T-helper 2 cell treated with Interferon-gamma antibody and Interleukin-4, amounts not matched to agents 100 ng/mL and 5 ng/mL, for 36 hours (primary cell): ENCODE data around the gene RNF103. TPM values are rescaled to one million over a fixed set of nuclear protein-coding genes. Genes with fewer than 3 reads are reported as not detected.
"Not testable (repeated sequence)": the region's sequence is repeated elsewhere in the genome, so short reads cannot be mapped to it uniquely, and the experiment has no call there.

Experiments used
- intact Hi-C: fragments of 100-400 bp; cut with micrococcal nuclease; formaldehyde crosslinking; loops from one replicate; pipeline ENCODE4 v1.15.1; 2023
- total RNA-seq: library from RNA; stranded (reverse); gene quantifications from 2 replicates; pipeline ENCODE4 v1.2.3, GENCODE V29; 2022

Gene RNF103
- total RNA-seq, 1 donor from 2014 or later: 13.7 TPM

- intact Hi-C loops: loop anchor here (5.0 kb wide), 1 partner anchor 137 kb away; no protein-coding TSS in a partner anchor
Observed at GRCh38 chr2:86624267-86624547, 542 bp upstream of the RNF103 start.

DNA sequence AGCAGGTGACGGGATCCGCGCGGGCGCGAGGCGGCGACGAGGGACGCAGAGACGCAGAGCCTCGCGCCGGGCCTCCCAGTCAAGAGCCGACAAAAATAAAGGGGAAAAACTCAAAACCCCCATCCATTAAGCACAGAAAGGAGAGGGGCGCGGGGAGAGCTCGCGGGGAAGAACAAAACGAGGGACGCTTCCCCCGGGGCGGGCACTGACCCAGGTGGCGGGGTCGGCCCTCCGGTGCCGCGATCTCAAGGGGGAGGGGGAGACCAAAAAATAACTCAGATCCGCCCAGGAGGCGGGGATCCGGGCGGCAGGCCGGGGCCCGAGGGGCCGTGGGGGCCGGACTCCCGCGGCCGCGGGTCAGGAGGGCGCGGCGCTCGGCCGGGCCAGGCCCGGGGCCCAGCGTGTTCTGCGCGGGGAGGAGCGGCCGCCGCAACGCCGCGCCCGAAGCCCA is 597 bp downstream of the RNF103 start:
- intact Hi-C loops: loop anchor here (1.0 to 5.0 kb wide), 4 partner anchors 60 to 428 kb away; partner anchors contain the start of genes CHMP3 and IMMT

DNA sequence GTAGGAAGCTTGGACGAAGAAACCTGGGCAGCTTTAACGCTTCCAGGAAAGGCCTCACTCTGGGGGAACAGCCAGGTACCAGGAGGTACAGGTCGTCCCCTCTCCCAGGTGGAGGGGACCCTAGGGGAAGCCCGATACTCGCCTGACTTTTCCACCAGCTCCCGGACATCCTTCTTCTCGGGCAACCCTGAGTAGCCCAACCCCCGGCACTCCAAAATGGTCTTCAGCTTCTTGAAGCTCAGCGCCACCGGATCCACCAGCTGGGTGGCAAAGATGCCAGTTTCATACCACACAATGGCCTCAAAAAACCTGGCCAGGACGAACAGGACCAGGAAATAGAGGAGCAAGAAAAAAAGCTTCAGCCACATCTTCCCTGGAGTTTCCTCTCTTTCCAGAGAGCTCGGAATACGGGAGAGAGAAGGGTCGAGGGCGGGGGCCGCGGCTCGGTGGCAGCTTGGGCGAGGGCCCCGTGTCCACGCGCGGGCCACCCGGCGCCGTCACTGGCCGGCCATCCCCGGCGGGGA is 1.1 kb downstream of the RNF103 start:
- intact Hi-C loops: loop anchor here (1.0 to 5.0 kb wide), 5 partner anchors 35 to 428 kb away; partner anchors contain the start of genes CHMP3 and IMMT

- intact Hi-C loops: loop anchor here (5.0 kb wide), 1 partner anchor 134 kb away; no protein-coding TSS in a partner anchor
Observed at GRCh38 chr2:86621280-86621943, 2.3 kb downstream of the RNF103 start.

GRCh38 chr2:86617738-86618137 is 5.9 kb downstream of the RNF103 start:
- intact Hi-C loops: no loop called here

GRCh38 chr2:86617153-86617552 is 6.5 kb downstream of the RNF103 start:
- intact Hi-C loops: no loop called here

DNA sequence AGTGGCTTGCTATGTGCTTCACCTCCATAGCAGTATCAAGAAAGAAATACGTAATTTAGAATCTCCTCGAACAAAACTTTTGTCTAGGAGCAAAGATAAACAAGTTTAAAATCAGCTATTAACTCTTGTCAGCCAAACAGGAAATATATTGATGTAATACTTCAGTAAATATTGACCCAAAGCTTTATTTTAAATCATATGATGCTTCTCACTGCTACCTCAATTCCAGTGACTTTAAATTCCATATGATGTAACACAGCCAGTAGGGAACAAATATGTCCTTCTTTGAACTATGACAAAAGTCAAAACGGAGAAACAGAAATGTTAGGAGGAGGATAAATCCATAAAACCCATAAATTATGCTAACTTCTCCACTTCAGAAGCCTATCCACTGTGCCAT is 7.2 kb downstream of the RNF103 start:
- intact Hi-C loops: no loop called here

- intact Hi-C loops: no loop called here
Observed at GRCh38 chr2:86615596-86615995, 8.1 kb downstream of the RNF103 start.

DNA sequence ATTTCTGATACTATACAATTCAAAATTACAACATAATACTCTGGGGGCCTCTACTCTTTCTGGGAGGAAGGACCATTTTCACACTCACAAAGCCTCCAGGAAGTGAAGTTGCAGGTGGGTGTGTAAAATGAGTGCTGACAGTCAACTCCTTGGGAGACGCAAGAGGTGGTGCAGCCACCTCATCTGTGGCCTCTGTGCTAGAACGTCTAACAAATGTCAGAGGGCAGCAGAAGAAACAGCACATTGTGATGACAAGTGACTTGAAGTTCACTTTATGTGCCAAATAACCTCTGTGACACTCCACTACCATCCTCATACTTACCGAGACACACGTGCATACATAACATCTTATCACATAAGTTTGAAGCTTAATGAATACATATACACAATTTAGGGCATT is 10.2 kb downstream of the RNF103 start:
- intact Hi-C loops: no loop called here

- intact Hi-C loops: no loop called here
Observed at GRCh38 chr2:86610871-86611270, 12.8 kb downstream of the RNF103 start.

- intact Hi-C loops: no loop called here
Observed at GRCh38 chr2:86608832-86609410, 14.7 kb downstream of the RNF103 start.

- intact Hi-C loops: no loop called here
Observed at GRCh38 chr2:86603905-86604304, 19.8 kb downstream of the RNF103 start.

GRCh38 chr2:86598966-86599365 is 24.7 kb downstream of the RNF103 start:
- intact Hi-C loops: no loop called here

DNA sequence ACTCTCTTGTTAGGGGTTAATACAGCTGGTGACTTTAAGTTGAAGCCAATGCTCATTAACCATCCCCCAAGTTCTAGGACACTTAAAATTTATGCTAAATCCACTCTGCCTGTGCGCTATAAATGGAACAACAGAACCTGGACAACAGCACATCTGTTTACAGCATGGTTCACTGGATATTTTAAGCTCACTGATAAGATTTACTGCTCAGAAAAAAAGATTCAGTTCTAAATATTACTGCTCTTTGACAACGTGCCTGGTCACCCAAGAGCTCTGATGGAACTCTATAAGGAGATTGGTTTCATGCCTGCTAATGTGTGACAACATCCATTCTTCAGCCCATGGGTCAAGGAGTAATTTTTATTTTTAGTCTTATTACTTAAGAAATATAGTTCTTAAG is 27.5 kb downstream of the RNF103 start:
- intact Hi-C loops: no loop called here

DNA sequence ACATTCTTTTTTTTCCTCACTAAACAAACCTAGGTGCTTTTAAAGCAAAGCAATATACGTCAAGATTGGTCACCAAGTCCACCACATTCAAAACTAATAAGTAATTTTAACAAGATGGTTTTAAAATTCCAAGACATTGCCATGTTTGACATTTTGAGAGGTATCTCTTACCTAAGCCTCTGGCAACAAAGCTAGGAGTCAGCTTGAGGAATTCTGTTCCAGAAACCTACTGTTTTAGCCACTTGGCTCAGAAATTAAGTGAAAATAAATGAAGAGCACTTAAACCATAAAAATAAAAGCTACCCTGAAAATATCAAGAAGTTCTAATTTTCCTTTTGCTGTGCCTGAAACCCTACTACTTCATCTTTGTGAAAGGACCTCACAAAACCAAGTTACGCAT is 30.4 kb downstream of the RNF103 start:
- intact Hi-C loops: no loop called here

GRCh38 chr2:86592547-86593230 is 31.0 kb downstream of the RNF103 start:
- intact Hi-C loops: no loop called here

DNA sequence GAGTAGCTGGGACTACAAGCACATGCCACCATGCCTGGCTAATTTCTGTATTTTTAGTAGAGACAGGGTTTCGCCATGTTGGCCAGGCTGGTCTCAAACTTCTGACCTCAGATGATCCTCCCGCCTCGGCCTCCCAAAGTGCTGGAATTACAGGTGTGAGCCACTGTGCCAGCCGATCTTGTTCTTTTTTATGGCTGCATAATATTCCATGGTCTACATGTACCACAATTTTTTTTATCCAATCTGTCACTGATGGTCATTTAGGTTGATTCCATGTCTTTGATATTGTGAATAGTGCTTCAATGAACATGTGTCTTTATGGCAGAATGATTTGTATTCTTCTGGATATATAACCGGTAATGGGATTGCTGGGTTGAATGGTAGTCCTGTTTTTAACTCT is 34.0 kb downstream of the RNF103 start:
- intact Hi-C loops: not testable (repeated sequence)

DNA sequence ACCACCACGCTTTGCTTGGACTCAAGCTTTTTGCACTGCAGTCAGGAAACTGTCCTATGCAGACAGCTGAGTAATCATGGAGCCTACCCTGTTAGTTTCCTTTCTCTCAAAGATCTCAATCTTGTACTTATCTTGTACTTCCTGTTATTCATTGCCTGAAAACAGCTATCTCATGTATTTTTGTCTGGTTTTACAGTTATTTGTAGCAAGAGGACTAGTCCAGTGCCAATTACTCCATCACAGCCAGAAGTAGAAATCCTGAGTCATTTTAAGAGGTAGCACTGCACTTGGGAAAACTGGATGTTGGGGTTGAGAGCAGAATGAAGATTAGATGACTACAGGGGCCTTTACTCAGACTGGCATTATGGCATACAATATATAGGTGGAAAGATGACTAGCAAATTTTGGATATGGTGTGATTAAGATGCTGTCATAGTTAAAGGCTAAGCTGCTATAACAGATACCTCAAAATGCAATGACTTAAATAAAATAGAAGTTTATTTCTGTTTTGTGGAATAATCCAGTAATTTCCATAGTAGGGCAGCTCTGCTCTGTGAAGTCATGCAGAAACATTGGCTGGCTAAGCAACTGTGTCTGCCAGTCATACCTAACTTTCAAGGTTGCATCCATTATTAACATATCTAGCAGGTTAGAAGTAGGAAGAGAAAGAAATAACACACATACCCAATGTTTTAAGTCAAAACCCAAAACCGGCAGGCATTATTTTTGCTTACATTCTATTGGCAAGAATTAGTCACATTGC is 39.3 kb downstream of the RNF103 start:
- intact Hi-C loops: loop anchor here (2.0 kb wide), 1 partner anchor 22 kb away; the partner anchor contains the start of gene CHMP3

DNA sequence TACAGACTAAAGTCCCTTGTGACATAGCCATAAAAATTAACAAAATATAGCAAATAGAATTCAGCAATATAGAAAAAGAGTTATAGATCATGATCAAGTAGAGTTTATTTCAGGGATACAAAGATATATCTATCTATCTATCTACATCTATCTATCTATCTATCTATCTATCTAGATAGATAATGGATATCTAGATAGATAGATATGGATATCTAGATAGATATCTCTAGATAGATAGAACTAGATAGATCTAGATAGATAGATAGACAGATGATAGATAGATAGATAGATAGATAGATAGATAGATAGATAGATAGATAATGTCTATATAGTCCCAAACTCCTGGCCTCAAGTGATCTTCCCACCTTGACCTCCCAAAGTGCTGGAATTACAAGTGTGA is 43.1 kb downstream of the RNF103 start:
- intact Hi-C loops: no loop called here

GRCh38 chr2:86577817-86578456 is 45.7 kb downstream of the RNF103 start:
- intact Hi-C loops: no loop called here

- intact Hi-C loops: no loop called here
Observed at GRCh38 chr2:86570059-86570458, 53.6 kb downstream of the RNF103 start.
